ENCODE measurements around the gene RHBDF2. TPM values are rescaled to one million over a fixed set of nuclear protein-coding genes. Genes with fewer than 3 reads are reported as not detected.

Gene RHBDF2
- total and polyA plus RNA-seq, 2 experiments from 2014 or later = 4.9 to 11.0 TPM

- Histone ChIP-seq H4K20me1 (ENCODE audit: insufficient read depth, poor library complexity, severe bottlenecking) (no peaks in the 10 kb centered on the region), H3K27ac (no peak overlapping the region), H3K79me2 (no peaks in the 10 kb centered on the region), H3K9me2 (replicated peaks; ENCODE audit: insufficient read depth) (no peaks in the 10 kb centered on the region), H3K4me3 (no peak overlapping the region), H2AFZ (no peak overlapping the region), H3K9me3 (ENCODE audit: low read depth) (no peaks in the 10 kb centered on the region), H3K4me1 (ENCODE audit: insufficient read depth) (peaks cover 6% of the 10 kb centered on the region), H3K4me2 (no peak overlapping the region), H3K27me3 (no peaks in the 10 kb centered on the region), H3K36me3 (replicated peaks; ENCODE audit: insufficient read depth, low read depth) (no peaks in the 10 kb centered on the region)
- TF ChIP-seq EZH2 (IDR thresholded peaks at IDR 0.05; ENCODE audit: borderline replicate concordance) (no peak), EZH2phosphoT487 (IDR thresholded peaks at IDR 0.05; ENCODE audit: low read depth, severe bottlenecking, unreplicated experiment) (no peak), CTCF (IDR thresholded peaks at IDR 0.05; ENCODE audit: poor library complexity) (no peak)
- WGBS (ENCODE audit: low lambda C conversion rate, missing lambda C conversion rate) = 96% methylated on average over 38 of the region's 38 CpGs
- DNase-seq (ENCODE audit: low spot score) = no peak
These were observed 31.9 kb downstream of the RHBDF2 start for GRCh38 chr17:76469076-76469990.

- peaks cover 6% of the 10 kb centered on the region for H3K4me1 ChIP-seq (ENCODE audit: insufficient read depth)
- no peaks in the 10 kb centered on the region for H3K36me3 ChIP-seq (replicated peaks; ENCODE audit: insufficient read depth, low read depth)
- H3K9me2 ChIP-seq (replicated peaks; ENCODE audit: insufficient read depth) = no peaks in the 10 kb centered on the region
- no peak overlapping the region for H3K4me3 ChIP-seq
- no peaks in the 10 kb centered on the region for H4K20me1 ChIP-seq (ENCODE audit: insufficient read depth, poor library complexity, severe bottlenecking)
- H3K79me2 ChIP-seq = no peaks in the 10 kb centered on the region
- H3K4me2 ChIP-seq = no peak overlapping the region
- TF ChIP-seq EZH2 (IDR thresholded peaks at IDR 0.05; ENCODE audit: borderline replicate concordance) (no peak), EZH2phosphoT487 (IDR thresholded peaks at IDR 0.05; ENCODE audit: low read depth, severe bottlenecking, unreplicated experiment) (no peak), CTCF (IDR thresholded peaks at IDR 0.05; ENCODE audit: poor library complexity) (no peak)
- WGBS (ENCODE audit: low lambda C conversion rate, missing lambda C conversion rate) = 98% methylated on average over 13 of the region's 14 CpGs
- no peaks in the 10 kb centered on the region for H3K27me3 ChIP-seq
- H2AFZ ChIP-seq = no peak overlapping the region
- no peak overlapping the region for H3K27ac ChIP-seq
- no peak for DNase-seq (ENCODE audit: low spot score)
- H3K9me3 ChIP-seq (ENCODE audit: low read depth) = no peaks in the 10 kb centered on the region
These were observed 32.6 kb downstream of the RHBDF2 start for GRCh38 chr17:76468634-76469010.

- Histone ChIP-seq H2AFZ (no peak overlapping the region), H3K4me1 (ENCODE audit: insufficient read depth) (peaks cover 6% of the 10 kb centered on the region), H3K27me3 (no peaks in the 10 kb centered on the region), H3K9me3 (ENCODE audit: low read depth) (no peaks in the 10 kb centered on the region), H3K79me2 (no peaks in the 10 kb centered on the region), H3K36me3 (replicated peaks; ENCODE audit: insufficient read depth, low read depth) (no peaks in the 10 kb centered on the region), H3K9me2 (replicated peaks; ENCODE audit: insufficient read depth) (no peaks in the 10 kb centered on the region), H4K20me1 (ENCODE audit: insufficient read depth, poor library complexity, severe bottlenecking) (no peaks in the 10 kb centered on the region), H3K4me2 (no peak overlapping the region), H3K27ac (no peak overlapping the region), H3K4me3 (no peak overlapping the region)
- WGBS (ENCODE audit: low lambda C conversion rate, missing lambda C conversion rate) = 88% methylated on average over 7 of the region's 8 CpGs
- no peak for DNase-seq (ENCODE audit: low spot score)
- no peak for TF ChIP-seq EZH2phosphoT487 (IDR thresholded peaks at IDR 0.05; ENCODE audit: low read depth, severe bottlenecking, unreplicated experiment)
- no peak for TF ChIP-seq EZH2 (IDR thresholded peaks at IDR 0.05; ENCODE audit: borderline replicate concordance)
- TF ChIP-seq CTCF (IDR thresholded peaks at IDR 0.05; ENCODE audit: poor library complexity) = no peak
These were observed 33.2 kb downstream of the RHBDF2 start for GRCh38 chr17:76467809-76468633.
